ENCODE results near the gene GATA1.

Gene GATA1

DNA sequence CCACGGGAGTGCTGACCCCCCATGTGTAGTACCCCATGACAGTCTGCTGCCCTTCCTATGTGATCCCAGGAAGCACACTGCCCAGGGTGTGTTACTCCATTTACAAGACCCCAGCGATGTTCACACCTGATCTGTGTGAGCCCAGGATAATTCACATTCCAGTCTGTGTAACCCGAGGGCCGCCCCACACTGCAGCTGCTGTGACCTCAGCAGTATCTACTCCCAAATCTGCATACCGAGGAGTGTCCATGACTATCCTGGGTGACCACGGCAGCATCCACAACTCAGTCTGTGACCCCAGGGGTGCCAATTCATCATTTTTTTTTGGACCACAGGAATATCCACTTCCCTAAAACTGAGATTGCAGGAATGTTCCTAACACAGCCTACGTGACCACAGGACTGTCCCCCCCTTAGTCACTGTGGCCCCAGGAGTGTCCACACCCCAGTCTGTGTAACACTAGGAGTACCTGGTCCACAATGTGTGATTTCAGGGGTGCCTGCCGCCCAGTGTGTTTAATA, 32.6 kb upstream of the GATA1 start:
- no peak overlapping the region for H3K27ac ChIP-seq (ENCODE audit: low read depth in 2 of 2, low read length in 2 of 2)

GRCh38 chrX:48754238-48754637, 32.2 kb upstream of the GATA1 start:
- Histone ChIP-seq H3K4me3 (ENCODE audit: low read length in 2 of 2) (no peak overlapping the region), H3K27ac (ENCODE audit: low read depth in 2 of 2, low read length in 2 of 2) (no peak overlapping the region), H3K4me1 (ENCODE audit: control insufficient read depth in 2 of 2, insufficient read depth in 2 of 2, low read length in 2 of 2) (no peaks in the 10 kb centered on the region), H3K9me3 (ENCODE audit: control insufficient read depth in 2 of 2, low read length in 2 of 2) (no peaks in the 10 kb centered on the region), H3K36me3 (ENCODE audit: control insufficient read depth in 2 of 2, insufficient read depth in 2 of 2, low read length in 2 of 2) (no peaks in the 10 kb centered on the region), H3K27me3 (ENCODE audit: control insufficient read depth in 2 of 2, insufficient read depth in 2 of 2, low read length in 2 of 2) (peaks cover 0 to 4% of the 10 kb centered on the region in 2 donors), H3K9ac (ENCODE audit: low read depth in 1 of 2, low read length in 2 of 2) (no peak overlapping the region)

More for the DNA sequence above, 32.6 kb upstream of the GATA1 start:
- no peak overlapping the region for H3K9ac ChIP-seq (ENCODE audit: low read depth in 1 of 2, low read length in 2 of 2)
- H3K27me3 ChIP-seq (ENCODE audit: control insufficient read depth in 2 of 2, insufficient read depth in 2 of 2, low read length in 2 of 2): peaks cover 0 to 4% of the 10 kb centered on the region in 2 donors
- no peaks in the 10 kb centered on the region for H3K4me1 ChIP-seq (ENCODE audit: control insufficient read depth in 2 of 2, insufficient read depth in 2 of 2, low read length in 2 of 2)
- no peak overlapping the region for H3K4me3 ChIP-seq (ENCODE audit: low read length in 2 of 2)
- no peaks in the 10 kb centered on the region for H3K9me3 ChIP-seq (ENCODE audit: control insufficient read depth in 2 of 2, low read length in 2 of 2)
- no peaks in the 10 kb centered on the region for H3K36me3 ChIP-seq (ENCODE audit: control insufficient read depth in 2 of 2, insufficient read depth in 2 of 2, low read length in 2 of 2)

DNA sequence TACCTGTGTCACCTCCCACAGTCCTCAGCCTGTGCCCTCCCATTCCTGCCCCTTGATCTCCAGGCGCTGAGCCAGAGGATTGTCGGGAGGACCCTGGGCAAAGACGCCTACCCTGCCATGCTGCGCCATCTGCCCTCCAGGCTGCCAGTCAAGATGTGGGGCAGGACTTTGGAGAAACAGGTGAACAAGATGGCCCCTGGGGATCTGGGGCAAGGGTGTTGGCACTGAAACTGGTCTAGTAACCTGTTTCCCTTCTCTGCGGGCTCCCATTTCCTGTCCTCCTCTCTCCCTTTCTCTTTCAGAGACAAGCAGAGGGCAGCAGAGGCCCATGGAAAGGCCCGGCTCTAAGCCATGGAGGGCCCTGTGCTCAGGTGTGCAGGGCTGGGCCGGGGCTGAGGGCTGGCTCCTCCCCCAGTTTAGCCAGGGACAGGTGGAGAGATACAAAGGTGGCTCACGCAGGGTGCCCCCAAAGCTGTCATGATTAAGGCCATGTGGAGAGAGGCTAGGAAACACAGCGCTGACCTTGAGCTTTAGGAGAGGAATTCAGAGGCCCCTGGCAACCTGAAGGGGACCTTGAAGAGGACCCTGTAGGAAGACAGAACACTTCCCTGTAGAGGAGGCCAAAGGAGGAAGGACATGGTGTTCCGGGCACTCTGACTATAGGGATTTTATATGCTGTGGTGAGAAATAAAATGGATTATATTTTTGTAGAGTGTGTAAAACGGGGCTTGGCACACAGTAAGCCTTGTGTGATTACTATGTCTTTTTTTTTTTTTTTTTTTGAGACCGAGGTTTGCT, 24.5 kb upstream of the GATA1 start, which contains the start of gene GLOD5:
Gene GLOD5, plus strand, starts transcription at position 74 of the 798 bp plus-strand sequence. Its CDS starts 44 bp downstream, at position 118.
- no peaks in the 10 kb centered on the region for H3K36me3 ChIP-seq (ENCODE audit: control insufficient read depth in 2 of 2, insufficient read depth in 2 of 2, low read length in 2 of 2)
- no peaks in the 10 kb centered on the region for H3K27me3 ChIP-seq (ENCODE audit: control insufficient read depth in 2 of 2, insufficient read depth in 2 of 2, low read length in 2 of 2)
- H3K9ac ChIP-seq (ENCODE audit: low read depth in 1 of 2, low read length in 2 of 2): peak within 1 kb of the TSS; percentile 27 to 33
- H3K4me3 ChIP-seq (ENCODE audit: low read length in 2 of 2): peak within 1 kb of the TSS; percentile 34 to 55
- H3K4me1 ChIP-seq (ENCODE audit: control insufficient read depth in 2 of 2, insufficient read depth in 2 of 2, low read length in 2 of 2): peaks cover 2 to 3% of the 10 kb centered on the region in 2 donors
- no peaks in the 10 kb centered on the region for H3K9me3 ChIP-seq (ENCODE audit: control insufficient read depth in 2 of 2, low read length in 2 of 2)
- H3K27ac ChIP-seq (ENCODE audit: low read depth in 2 of 2, low read length in 2 of 2): peak within 1 kb of the TSS; percentile 78 to 90

DNA sequence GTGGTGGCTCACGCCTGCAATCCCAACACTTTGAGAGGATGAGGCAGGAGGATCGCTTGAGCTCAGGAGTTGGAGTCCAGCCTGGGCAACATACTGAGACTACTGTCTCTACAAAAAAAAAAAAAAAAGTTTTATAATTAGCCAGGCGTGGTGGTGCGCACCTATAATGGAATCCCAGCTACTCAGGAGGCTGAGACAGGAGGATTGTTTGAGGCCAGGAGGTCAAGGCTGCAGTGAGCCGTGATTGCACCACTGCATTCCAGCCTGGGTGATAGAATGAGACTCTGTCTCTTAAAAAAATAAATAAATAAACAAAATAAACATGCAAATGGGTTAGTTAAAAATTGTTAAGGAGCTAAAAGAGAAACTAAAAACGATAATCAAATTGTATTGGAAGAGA, 17.2 kb upstream of the GATA1 start:
- no peak overlapping the region for H3K4me3 ChIP-seq (ENCODE audit: low read length in 2 of 2)
- H3K27ac ChIP-seq (ENCODE audit: low read depth in 2 of 2, low read length in 2 of 2): no peak overlapping the region
- H3K9ac ChIP-seq (ENCODE audit: low read depth in 1 of 2, low read length in 2 of 2): no peak overlapping the region
- no peaks in the 10 kb centered on the region for H3K27me3 ChIP-seq (ENCODE audit: control insufficient read depth in 2 of 2, insufficient read depth in 2 of 2, low read length in 2 of 2)
- H3K9me3 ChIP-seq (ENCODE audit: control insufficient read depth in 2 of 2, low read length in 2 of 2): no peaks in the 10 kb centered on the region
- no peaks in the 10 kb centered on the region for H3K36me3 ChIP-seq (ENCODE audit: control insufficient read depth in 2 of 2, insufficient read depth in 2 of 2, low read length in 2 of 2)
- H3K4me1 ChIP-seq (ENCODE audit: control insufficient read depth in 2 of 2, insufficient read depth in 2 of 2, low read length in 2 of 2): no peaks in the 10 kb centered on the region

- no peaks in the 10 kb centered on the region for H3K36me3 ChIP-seq (ENCODE audit: control insufficient read depth in 2 of 2, insufficient read depth in 2 of 2, low read length in 2 of 2)
- H3K27ac ChIP-seq (ENCODE audit: low read depth in 2 of 2, low read length in 2 of 2): no peak overlapping the region
- no peak overlapping the region for H3K9ac ChIP-seq (ENCODE audit: low read depth in 1 of 2, low read length in 2 of 2)
- H3K9me3 ChIP-seq (ENCODE audit: control insufficient read depth in 2 of 2, low read length in 2 of 2): no peaks in the 10 kb centered on the region
- H3K27me3 ChIP-seq (ENCODE audit: control insufficient read depth in 2 of 2, insufficient read depth in 2 of 2, low read length in 2 of 2): no peaks in the 10 kb centered on the region
- H3K4me1 ChIP-seq (ENCODE audit: control insufficient read depth in 2 of 2, insufficient read depth in 2 of 2, low read length in 2 of 2): no peaks in the 10 kb centered on the region
- H3K4me3 ChIP-seq (ENCODE audit: low read length in 2 of 2): no peak overlapping the region
These were observed 16.1 kb upstream of the GATA1 start for GRCh38 chrX:48770296-48770695.

- Histone ChIP-seq H3K27ac (ENCODE audit: low read depth in 2 of 2, low read length in 2 of 2) (no peak overlapping the region), H3K4me1 (ENCODE audit: control insufficient read depth in 2 of 2, insufficient read depth in 2 of 2, low read length in 2 of 2) (no peaks in the 10 kb centered on the region), H3K27me3 (ENCODE audit: control insufficient read depth in 2 of 2, insufficient read depth in 2 of 2, low read length in 2 of 2) (peaks cover 0 to 4% of the 10 kb centered on the region in 2 donors), H3K9me3 (ENCODE audit: control insufficient read depth in 2 of 2, low read length in 2 of 2) (no peaks in the 10 kb centered on the region), H3K9ac (ENCODE audit: low read depth in 1 of 2, low read length in 2 of 2) (no peak overlapping the region), H3K36me3 (ENCODE audit: control insufficient read depth in 2 of 2, insufficient read depth in 2 of 2, low read length in 2 of 2) (no peaks in the 10 kb centered on the region), H3K4me3 (ENCODE audit: low read length in 2 of 2) (no peak overlapping the region)
These were observed 13.8 kb upstream of the GATA1 start for GRCh38 chrX:48772602-48773001.

DNA sequence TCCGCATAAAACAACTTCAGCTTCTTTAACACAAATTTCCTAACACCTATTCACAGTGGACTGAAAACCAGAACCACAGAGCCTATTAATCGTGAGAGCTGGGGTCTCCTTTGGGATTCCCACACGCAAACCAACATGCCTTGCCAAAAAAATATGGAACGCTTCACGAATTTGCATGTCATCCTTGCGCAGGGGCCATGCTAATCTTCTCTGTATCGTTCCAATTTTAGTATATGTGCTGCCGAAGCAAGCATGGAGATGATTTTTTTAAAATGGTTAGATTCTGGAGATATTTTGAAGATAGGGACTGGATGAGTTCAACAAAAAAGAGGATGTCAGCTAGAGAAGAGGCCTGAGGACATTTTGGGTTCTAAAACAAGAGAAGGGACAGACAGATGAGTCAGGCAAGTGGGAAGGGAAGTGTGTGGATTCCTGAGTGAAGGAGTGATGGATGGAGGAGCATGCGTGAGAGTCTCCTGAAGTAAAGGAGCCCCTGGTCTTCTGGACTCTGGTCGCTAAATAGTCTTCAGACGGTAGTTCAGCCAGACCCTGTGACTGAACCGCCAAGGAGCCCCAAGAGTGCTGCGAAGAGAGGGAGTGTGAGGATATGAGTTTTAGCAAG, 9.5 kb upstream of the GATA1 start:
- H3K27ac ChIP-seq (ENCODE audit: low read depth in 2 of 2, low read length in 2 of 2): no peak overlapping the region
- H3K4me1 ChIP-seq (ENCODE audit: control insufficient read depth in 2 of 2, insufficient read depth in 2 of 2, low read length in 2 of 2): no peaks in the 10 kb centered on the region
- H3K27me3 ChIP-seq (ENCODE audit: control insufficient read depth in 2 of 2, insufficient read depth in 2 of 2, low read length in 2 of 2): peaks cover 4% of the 10 kb centered on the region in 2 donors
- no peaks in the 10 kb centered on the region for H3K9me3 ChIP-seq (ENCODE audit: control insufficient read depth in 2 of 2, low read length in 2 of 2)
- H3K4me3 ChIP-seq (ENCODE audit: low read length in 2 of 2): no peak overlapping the region
- H3K36me3 ChIP-seq (ENCODE audit: control insufficient read depth in 2 of 2, insufficient read depth in 2 of 2, low read length in 2 of 2): no peaks in the 10 kb centered on the region
- H3K9ac ChIP-seq (ENCODE audit: low read depth in 1 of 2, low read length in 2 of 2): no peak overlapping the region

- no peak overlapping the region for H3K4me3 ChIP-seq (ENCODE audit: low read length in 2 of 2)
- peaks cover 4% of the 10 kb centered on the region in 2 donors for H3K27me3 ChIP-seq (ENCODE audit: control insufficient read depth in 2 of 2, insufficient read depth in 2 of 2, low read length in 2 of 2)
- H3K27ac ChIP-seq (ENCODE audit: low read depth in 2 of 2, low read length in 2 of 2): no peak overlapping the region
- no peaks in the 10 kb centered on the region for H3K36me3 ChIP-seq (ENCODE audit: control insufficient read depth in 2 of 2, insufficient read depth in 2 of 2, low read length in 2 of 2)
- H3K9ac ChIP-seq (ENCODE audit: low read depth in 1 of 2, low read length in 2 of 2): no peak overlapping the region
- H3K4me1 ChIP-seq (ENCODE audit: control insufficient read depth in 2 of 2, insufficient read depth in 2 of 2, low read length in 2 of 2): no peaks in the 10 kb centered on the region
- no peaks in the 10 kb centered on the region for H3K9me3 ChIP-seq (ENCODE audit: control insufficient read depth in 2 of 2, low read length in 2 of 2)
These were observed 7.0 kb upstream of the GATA1 start for GRCh38 chrX:48779399-48779798.

DNA sequence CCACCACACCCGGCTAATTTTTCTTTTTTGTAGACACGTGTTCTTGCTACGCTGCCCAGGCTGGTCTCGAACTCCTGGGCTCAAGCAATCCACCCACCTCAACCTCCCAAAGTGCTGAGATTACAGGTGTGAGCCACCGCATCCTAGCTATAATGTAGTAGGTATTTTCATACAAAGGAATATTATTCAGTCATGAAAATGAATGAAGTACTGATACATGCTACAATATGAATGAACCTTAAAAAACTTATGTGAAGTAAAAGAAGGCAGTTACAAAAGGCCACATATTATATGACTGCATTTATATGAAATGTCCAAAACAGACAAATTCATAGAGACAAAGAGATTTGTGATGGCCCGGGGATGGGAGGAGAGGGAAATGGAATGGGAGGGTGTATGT, 4.7 kb upstream of the GATA1 start:
- peaks cover 4% of the 10 kb centered on the region in 2 donors for H3K27me3 ChIP-seq (ENCODE audit: control insufficient read depth in 2 of 2, insufficient read depth in 2 of 2, low read length in 2 of 2)
- H3K9me3 ChIP-seq (ENCODE audit: control insufficient read depth in 2 of 2, low read length in 2 of 2): no peaks in the 10 kb centered on the region
- H3K9ac ChIP-seq (ENCODE audit: low read depth in 1 of 2, low read length in 2 of 2): no peak overlapping the region
- H3K4me1 ChIP-seq (ENCODE audit: control insufficient read depth in 2 of 2, insufficient read depth in 2 of 2, low read length in 2 of 2): no peaks in the 10 kb centered on the region
- H3K27ac ChIP-seq (ENCODE audit: low read depth in 2 of 2, low read length in 2 of 2): no peak overlapping the region
- no peaks in the 10 kb centered on the region for H3K36me3 ChIP-seq (ENCODE audit: control insufficient read depth in 2 of 2, insufficient read depth in 2 of 2, low read length in 2 of 2)
- H3K4me3 ChIP-seq (ENCODE audit: low read length in 2 of 2): no peak overlapping the region

DNA sequence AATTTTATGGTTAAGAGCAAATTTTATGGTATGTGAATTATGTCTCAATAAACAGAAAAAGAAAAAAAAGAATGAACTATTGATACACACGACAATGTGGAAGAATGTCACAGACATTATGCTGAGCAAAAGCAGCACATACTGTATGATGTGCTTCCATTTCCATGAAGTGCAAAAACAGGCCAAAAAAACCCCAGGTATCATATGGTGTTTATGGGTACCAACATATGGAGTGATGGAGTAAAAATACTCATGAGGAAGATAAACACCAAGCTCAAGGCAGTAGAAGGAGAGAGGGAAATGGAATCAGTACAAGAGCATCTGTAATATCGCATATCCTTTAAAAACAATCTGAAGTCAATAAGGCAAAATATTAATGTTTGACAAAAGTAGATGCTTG, 4.2 kb upstream of the GATA1 start:
- H3K9me3 ChIP-seq (ENCODE audit: control insufficient read depth in 2 of 2, low read length in 2 of 2): no peaks in the 10 kb centered on the region
- H3K4me1 ChIP-seq (ENCODE audit: control insufficient read depth in 2 of 2, insufficient read depth in 2 of 2, low read length in 2 of 2): no peaks in the 10 kb centered on the region
- no peak overlapping the region for H3K9ac ChIP-seq (ENCODE audit: low read depth in 1 of 2, low read length in 2 of 2)
- peaks cover 3 to 8% of the 10 kb centered on the region in 2 donors for H3K27me3 ChIP-seq (ENCODE audit: control insufficient read depth in 2 of 2, insufficient read depth in 2 of 2, low read length in 2 of 2)
- no peak overlapping the region for H3K4me3 ChIP-seq (ENCODE audit: low read length in 2 of 2)
- H3K27ac ChIP-seq (ENCODE audit: low read depth in 2 of 2, low read length in 2 of 2): no peak overlapping the region
- H3K36me3 ChIP-seq (ENCODE audit: control insufficient read depth in 2 of 2, insufficient read depth in 2 of 2, low read length in 2 of 2): no peaks in the 10 kb centered on the region

Measured in mucosa of rectum (tissue), 2 donors.